Skin epidermis (tissue), 12 donors: ENCODE results near the gene BSPH1.
"Not testable (repeated sequence)": the region's sequence is repeated elsewhere in the genome, so short reads cannot be mapped to it uniquely, and the experiment has no call there.

Experiments
- H3K27ac ChIP-seq, 21 experiments: fragments of 200-600 bp; sonication (generic) in 11 of 21; one replicate each; pipeline ENCODE4 v1.5.0; 2020; ENCODE audit warnings: mild to moderate bottlenecking in 3 of 21, inconsistent platforms in 2 of 21, moderate library complexity in 2 of 21
- H3K4me3 ChIP-seq, 7 experiments: fragments of 200-600 bp; sonication (generic) in 2 of 7; one replicate each; pipeline ENCODE4 v1.5.0; 2020; ENCODE audit warnings: inconsistent platforms in 2 of 7, mild to moderate bottlenecking in 2 of 7, moderate library complexity in 1 of 7

The BSPH1 gene, protein sequence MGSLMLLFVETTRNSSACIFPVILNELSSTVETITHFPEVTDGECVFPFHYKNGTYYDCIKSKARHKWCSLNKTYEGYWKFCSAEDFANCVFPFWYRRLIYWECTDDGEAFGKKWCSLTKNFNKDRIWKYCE

GRCh38 chr19:47992070-47992469, at the start of gene BSPH1:
Gene BSPH1, minus strand, starts transcription at chr19:47992170. Its CDS starts 89 bp downstream, at chr19:47992081.
- Histone ChIP-seq H3K27ac (no peak within 1 kb of the TSS), H3K4me3 (no peak within 1 kb of the TSS)

DNA sequence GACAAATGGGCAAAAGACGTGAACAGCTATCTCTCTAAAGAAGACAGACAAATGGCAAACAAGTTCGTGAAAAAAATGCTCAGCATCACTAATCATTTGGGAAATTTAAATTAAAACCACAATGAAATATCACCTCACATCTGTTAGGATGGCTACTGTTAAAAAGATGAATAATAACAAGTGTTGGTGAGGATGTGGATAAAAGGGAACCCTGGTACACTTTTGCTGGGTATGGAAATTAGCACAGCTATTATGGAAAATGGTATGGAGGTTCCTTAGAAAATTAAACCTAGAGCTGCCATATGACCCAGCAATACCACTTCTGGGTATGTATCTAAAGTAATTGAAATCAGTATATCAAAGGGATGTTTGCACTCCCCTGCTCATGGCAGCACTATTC, 44.8 kb upstream of the BSPH1 start:
- Histone ChIP-seq H3K4me3 (no peak overlapping the region), H3K27ac (no peak overlapping the region)

- Histone ChIP-seq H3K27ac (no peak overlapping the region), H3K4me3 (no peak overlapping the region)
Measured at GRCh38 chr19:48033604-48034003, 41.6 kb upstream of the BSPH1 start.

DNA sequence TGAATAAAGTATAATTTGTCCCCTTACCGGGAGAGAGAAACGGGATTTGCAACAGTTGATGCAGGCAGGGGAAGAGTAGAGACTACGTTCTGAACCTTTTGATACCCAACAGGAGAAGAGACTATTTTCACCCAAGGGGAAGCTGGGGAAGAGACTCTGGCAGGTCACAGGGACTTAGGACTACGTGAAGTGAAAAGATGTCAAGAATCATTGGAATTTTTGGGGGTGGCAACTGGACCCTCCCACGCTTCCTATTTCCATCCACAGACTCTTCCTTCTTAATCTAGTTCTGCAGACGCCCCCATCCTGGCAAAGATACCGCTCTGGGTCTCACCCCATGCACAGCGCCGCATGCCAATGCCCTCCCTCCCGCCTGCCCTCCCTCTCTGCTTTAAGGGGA, 38.1 kb upstream of the BSPH1 start:
- H3K27ac ChIP-seq = no peak overlapping the region
- no peak overlapping the region for H3K4me3 ChIP-seq

- H3K4me3 ChIP-seq = no peak overlapping the region
Measured at GRCh38 chr19:48029431-48029830, 37.5 kb upstream of the BSPH1 start.

DNA sequence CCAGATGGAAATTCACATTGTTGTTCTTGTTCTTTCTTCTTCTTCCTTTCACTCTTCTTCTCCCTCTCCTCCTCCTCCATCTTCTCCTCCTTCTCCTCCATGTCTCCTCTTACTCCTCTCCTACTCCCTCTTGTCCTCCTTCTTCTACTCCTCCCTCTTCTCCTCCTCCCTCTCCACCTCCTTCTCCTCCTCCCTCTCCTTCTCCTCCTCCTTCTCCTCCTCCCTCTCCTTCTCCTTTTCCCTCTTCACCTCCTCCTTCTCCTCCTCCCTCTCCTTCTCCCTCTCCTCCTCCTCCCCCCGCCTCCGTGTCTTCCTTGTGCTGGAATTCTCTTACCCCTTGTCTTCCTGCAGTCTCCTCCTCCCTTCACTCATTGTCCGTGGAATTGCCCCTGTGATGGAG, 33.5 kb upstream of the BSPH1 start:
- H3K4me3 ChIP-seq = no peak overlapping the region

More at GRCh38 chr19:48029431-48029830, 37.5 kb upstream of the BSPH1 start:
- H3K27ac ChIP-seq = no peak overlapping the region

GRCh38 chr19:48023518-48023917, 31.5 kb upstream of the BSPH1 start:
- Histone ChIP-seq H3K4me3 (no peak overlapping the region), H3K27ac (no peak overlapping the region)

More for the DNA sequence above, 33.5 kb upstream of the BSPH1 start:
- H3K27ac ChIP-seq = no peak overlapping the region

GRCh38 chr19:48023011-48023410, 31.0 kb upstream of the BSPH1 start:
- Histone ChIP-seq H3K27ac (no peak overlapping the region), H3K4me3 (no peak overlapping the region)

DNA sequence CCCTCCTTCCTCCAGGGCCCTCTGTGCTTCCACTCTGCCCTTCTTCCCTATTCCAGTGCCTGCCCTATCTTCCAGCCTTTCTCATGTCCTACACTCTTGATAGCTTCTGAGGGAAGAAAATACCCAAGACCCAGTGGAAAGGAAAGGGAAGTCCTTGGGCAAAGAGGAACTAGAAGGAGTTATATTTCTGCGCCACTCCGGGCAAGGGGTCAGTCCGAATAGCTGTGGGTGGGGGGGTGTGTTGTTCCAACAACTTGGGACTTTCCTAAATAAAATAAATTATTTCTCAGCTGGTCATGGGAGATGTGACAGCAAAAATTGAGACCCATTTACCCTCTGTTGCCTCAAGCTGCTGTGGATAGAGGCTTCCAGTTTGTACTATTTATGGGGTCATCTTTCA, 28.7 kb upstream of the BSPH1 start:
- H3K27ac ChIP-seq = no peak overlapping the region
- no peak overlapping the region for H3K4me3 ChIP-seq

DNA sequence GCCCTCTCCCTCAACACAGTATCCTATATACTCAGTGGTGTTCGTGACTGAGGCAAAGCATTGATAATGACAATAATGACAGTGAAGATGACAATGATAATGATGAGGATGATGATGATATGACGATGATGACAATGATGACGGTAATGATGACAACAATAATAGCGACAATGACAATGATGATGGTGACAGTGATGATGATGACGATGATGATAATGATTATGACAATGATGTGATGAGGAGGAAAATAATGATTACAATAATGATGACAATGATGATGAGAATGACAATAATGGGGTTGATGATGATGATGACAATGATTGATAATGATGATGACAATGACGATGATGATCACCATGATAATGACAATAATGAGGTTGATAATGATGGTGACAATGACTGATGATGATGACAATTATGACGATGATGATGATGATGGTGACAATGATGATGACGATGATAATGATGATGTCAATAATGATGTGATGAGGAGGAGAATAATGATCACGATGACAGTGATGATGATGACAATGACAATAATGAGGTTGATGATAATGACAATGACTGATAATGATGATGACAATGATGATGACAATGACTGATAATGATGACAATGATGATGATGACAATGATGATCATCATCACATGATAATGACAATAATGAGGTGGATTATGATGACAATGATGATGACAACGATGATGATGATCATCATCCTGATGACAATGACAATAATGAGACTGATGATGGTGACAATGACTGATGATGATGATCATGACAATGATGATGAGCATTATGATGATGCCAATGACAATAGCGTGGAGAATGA, 19.2 kb upstream of the BSPH1 start:
- Histone ChIP-seq H3K4me3 (no peak overlapping the region), H3K27ac (no peak overlapping the region)

DNA sequence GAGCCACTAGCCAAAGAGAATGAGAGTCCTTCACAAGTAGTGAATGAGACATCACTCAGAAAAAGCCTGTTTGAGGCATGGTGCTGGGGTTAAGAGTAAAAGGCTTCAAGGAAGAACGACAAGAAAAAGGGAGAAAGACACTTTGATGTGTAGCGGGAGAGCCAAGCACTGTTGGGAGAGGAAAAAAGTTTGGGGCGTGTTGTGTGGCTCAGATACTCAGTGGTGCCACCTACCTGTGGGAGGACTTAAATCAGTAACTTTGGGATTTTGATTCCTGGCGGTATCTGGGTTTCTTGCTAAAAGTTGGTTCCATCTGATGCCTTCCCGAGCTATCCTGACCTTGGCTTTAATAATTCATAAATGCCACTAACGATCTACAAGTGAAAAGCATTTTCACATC, 14.8 kb upstream of the BSPH1 start:
- H3K4me3 ChIP-seq = no peak overlapping the region

DNA sequence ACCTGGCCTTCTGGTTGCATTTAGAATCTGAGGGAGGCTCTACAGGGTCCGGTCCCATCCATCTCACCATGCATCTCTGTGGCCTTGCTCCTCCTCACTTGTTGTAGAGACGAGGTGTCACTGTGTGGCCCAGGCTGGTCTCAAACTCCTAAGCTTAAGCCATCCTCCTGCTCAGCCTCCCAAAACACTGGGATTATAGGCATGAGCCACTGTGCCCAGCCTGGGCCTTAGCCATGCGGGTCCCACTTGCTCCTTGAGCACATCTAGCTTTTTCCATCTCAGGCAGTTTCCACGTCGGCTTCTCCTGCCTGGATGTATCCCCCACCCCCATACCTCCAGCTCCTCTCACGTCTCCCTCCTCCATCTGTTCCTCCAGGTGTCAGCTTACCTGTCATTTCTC, 12.3 kb upstream of the BSPH1 start:
- Histone ChIP-seq H3K27ac (no peak overlapping the region), H3K4me3 (no peak overlapping the region)

More for the DNA sequence above, 14.8 kb upstream of the BSPH1 start:
- no peak overlapping the region for H3K27ac ChIP-seq

DNA sequence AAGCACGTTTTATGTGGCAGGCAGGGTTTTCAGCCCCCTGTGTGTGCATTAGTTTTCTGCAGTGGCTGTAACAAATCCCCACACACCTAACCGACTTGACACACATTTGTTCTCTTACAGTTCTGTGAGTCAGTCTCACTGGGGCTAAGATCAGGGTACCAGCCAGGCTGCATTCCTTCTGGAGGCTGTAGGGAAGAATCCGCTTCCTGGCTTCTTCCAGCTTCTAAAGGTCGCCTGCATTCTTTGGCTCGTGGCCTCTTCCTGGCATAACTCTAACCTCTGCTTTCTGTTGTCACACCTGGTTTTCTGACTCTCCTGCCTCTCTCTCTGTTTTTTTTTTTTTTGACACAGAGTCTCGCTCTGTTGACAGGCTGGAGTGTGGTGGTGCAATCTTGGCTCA, 8.9 kb upstream of the BSPH1 start:
- no peak overlapping the region for H3K4me3 ChIP-seq
- H3K27ac ChIP-seq = no peak overlapping the region

GRCh38 chr19:47998800-47999199, 6.8 kb upstream of the BSPH1 start:
- no peak overlapping the region for H3K4me3 ChIP-seq
- H3K27ac ChIP-seq = no peak overlapping the region

GRCh38 chr19:47996230-47996727, 4.3 kb upstream of the BSPH1 start:
- Histone ChIP-seq H3K4me3 (no peak overlapping the region), H3K27ac (no peak overlapping the region)

DNA sequence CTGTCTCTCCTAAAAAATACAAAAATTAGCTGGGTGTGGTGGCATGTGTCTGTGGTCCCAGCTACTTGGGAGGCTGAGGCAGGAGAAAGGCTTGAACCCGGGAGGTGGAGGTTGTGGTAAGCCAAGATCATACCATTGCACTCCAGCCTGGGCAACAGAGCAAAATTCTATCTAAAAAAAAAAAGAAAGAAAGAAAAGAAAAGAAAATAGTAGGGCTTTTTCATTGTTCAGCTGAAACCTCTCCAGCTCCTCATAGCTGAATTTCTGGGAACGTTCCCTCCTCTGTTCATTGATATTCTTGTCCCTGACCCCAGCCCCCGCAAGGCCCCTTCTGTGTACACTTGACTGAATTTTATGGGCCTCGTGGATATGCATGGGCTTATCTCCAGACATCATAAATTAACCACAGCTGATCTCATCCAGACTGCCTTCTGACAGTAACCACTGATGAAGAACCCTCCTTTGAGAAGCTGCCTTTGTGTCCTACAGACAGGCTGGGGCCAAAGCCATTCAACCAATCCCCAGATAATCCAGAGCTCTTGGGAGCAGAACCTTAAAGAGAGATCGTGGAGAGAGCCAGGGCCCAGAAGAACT, 2.3 kb upstream of the BSPH1 start, which contains the start of gene ELSPBP1:
Gene ELSPBP1, plus strand, starts transcription at position 424 of the 594 bp plus-strand sequence. CDS start 14,036 bp downstream, outside the sequence.
- H3K4me3 ChIP-seq = no peak within 1 kb of the TSS
- no peak within 1 kb of the TSS for H3K27ac ChIP-seq

DNA sequence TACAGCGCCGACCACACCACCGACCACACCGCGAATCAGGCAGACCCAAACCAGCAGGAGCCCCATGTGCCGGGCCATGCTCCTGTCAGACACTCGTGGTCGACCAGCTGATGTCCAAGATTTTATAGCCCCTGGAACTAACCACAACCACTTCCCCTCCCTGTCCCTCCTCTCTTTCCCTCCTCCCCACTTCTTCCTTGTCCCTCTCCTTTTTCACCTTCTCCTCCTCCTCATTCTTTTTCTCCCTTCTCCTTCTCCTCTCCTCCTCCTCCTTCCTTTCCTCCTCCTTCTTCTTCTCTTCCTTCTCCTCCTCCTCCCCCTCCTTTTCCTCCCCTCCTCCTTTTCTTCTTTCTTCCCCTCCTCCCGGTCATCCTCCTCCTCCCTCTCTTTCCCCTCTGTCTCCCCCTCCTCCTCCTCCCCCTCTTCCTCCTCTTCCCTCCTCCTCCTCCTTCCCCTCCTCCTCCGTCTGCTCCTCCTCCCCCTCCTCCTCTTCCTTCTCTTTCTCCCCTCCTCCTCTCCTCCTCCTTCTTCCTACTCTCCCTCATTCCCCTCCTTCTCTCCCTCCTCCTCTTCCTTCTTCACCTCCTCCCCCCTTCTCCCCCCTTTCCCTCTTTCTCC, 670 bp downstream of the BSPH1 start:
- H3K4me3 ChIP-seq = no peak overlapping the region
- no peak overlapping the region for H3K27ac ChIP-seq

- Histone ChIP-seq H3K27ac (no peak overlapping the region), H3K4me3 (no peak overlapping the region)
Measured at GRCh38 chr19:47973529-47973928, 18.4 kb downstream of the BSPH1 start.

GRCh38 chr19:47955936-47956335, 36.0 kb downstream of the BSPH1 start:
- not testable (repeated sequence) for H3K4me3 ChIP-seq, H3K27ac ChIP-seq

DNA sequence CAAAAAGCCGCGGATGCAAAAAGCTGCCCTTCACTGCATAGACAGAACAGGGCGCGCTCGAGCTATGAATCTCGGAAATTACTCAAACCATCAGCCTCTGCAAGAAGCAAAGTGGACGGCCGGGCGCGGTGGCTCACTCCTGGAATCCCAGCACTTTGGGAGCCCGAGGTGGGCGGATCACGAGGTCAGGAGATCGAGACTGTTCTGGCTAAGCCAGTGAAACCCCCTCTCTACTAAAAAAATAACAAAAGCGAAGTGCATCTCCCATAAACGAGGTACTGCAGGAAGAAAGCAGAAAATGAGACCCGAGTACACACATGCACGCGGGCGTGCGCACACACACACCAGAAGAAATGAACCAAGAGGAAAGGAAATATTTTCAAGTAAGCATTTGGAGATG, 39.8 kb downstream of the BSPH1 start:
- H3K27ac ChIP-seq, H3K4me3 ChIP-seq: not testable (repeated sequence)
